Measurements from ENCODE around the gene GCFC2. TPM values are rescaled to one million over a fixed set of nuclear protein-coding genes. Genes with fewer than 3 reads are reported as not detected.

Gene GCFC2
- total RNA-seq, 1 experiment from 2014 or later: 24.5 TPM

DNA sequence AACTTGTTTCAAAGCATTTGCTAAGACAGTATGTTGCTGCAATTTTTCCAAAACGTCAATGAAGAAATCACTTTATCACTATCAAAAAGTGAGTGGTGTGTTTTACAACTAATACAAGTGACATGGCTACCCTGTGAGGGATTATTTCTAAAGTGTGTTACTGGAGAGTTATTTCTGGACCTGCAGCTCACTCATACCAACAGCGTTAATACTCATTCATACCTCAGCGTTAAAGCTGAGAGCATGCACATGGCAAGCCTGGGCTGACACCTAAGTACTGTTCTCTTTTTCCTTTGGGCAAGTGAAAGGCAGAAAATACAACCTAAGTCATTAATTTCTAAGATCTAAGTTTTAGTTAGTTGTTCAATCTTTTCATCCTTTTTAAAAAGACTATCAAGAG is 77.1 kb downstream of the GCFC2 start:
- no peak overlapping the region for H3K4me3 ChIP-seq (ENCODE audit: low read length)
- H3K9me3 ChIP-seq (ENCODE audit: low read length): no peaks in the 10 kb centered on the region
- intact Hi-C loops (cut with micrococcal nuclease): no loop called here
- no peaks in the 10 kb centered on the region; the same call in 1 of the 2 replicates for H3K27me3 ChIP-seq (ENCODE audit: low read length)
- H4K20me1 ChIP-seq (ENCODE audit: low read length): no peaks in the 10 kb centered on the region
- H2AFZ ChIP-seq (ENCODE audit: low read length): no peak overlapping the region
- CTCF ChIA-PET: no interaction called here
- POLR2A ChIA-PET (ENCODE audit: unreplicated experiment): no interaction called here
- H3K27ac ChIP-seq (ENCODE audit: low read length): no peak overlapping the region
- no TSS peak for BruUV-seq (replicated peaks)
- H3K9ac ChIP-seq (ENCODE audit: low read length): no peak overlapping the region
- TF ChIP-seq EZH2 (IDR thresholded peaks at IDR 0.05; ENCODE audit: low read length, unreplicated experiment) (no peak), EZH2phosphoT487 (IDR thresholded peaks at IDR 0.05; ENCODE audit: borderline replicate concordance, low read length) (no peak)
- TF ChIP-seq, protein P1, sequence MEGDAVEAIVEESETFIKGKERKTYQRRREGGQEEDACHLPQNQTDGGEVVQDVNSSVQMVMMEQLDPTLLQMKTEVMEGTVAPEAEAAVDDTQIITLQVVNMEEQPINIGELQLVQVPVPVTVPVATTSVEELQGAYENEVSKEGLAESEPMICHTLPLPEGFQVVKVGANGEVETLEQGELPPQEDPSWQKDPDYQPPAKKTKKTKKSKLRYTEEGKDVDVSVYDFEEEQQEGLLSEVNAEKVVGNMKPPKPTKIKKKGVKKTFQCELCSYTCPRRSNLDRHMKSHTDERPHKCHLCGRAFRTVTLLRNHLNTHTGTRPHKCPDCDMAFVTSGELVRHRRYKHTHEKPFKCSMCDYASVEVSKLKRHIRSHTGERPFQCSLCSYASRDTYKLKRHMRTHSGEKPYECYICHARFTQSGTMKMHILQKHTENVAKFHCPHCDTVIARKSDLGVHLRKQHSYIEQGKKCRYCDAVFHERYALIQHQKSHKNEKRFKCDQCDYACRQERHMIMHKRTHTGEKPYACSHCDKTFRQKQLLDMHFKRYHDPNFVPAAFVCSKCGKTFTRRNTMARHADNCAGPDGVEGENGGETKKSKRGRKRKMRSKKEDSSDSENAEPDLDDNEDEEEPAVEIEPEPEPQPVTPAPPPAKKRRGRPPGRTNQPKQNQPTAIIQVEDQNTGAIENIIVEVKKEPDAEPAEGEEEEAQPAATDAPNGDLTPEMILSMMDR (conservative IDR thresholded peaks at IDR 0.05; ENCODE audit: low read depth, low read length): no peak
- no peaks in the 10 kb centered on the region for H3K9me2 ChIP-seq (replicated peaks; ENCODE audit: low read length)
- ATAC-seq: no peak
- no peak for DNase-seq
- H3F3A ChIP-seq (ENCODE audit: low read length, unreplicated experiment): no peaks in the 10 kb centered on the region
- H3K36me3 ChIP-seq (ENCODE audit: low read depth, low read length): no peaks in the 10 kb centered on the region
- H3K4me2 ChIP-seq (ENCODE audit: low read length): no peak overlapping the region
- H3K4me1 ChIP-seq (ENCODE audit: insufficient read depth, low read length): no peaks in the 10 kb centered on the region
- H3K79me2 ChIP-seq (ENCODE audit: low read length): no peaks in the 10 kb centered on the region

DNA sequence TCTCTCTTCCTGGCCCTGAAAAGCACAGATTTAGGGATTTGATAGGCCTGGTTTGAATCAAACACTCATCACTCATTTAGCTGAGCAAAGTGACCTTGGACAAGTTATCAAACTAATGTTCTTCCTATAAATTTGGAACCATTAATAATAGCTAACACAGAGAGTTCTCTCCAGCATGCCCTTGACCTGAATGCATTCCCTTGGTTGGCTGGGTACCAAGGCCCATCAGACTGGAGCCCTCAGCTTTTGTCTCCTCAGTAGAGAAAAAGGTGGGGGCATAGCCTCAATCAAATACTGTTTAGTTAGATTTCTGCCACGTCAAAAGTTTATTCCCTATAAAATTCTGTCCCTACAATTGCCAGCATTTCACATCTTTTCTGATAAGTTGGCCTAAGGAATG is 77.9 kb downstream of the GCFC2 start:
- intact Hi-C loops (cut with micrococcal nuclease): no loop called here
- no peak overlapping the region for H3K27ac ChIP-seq (ENCODE audit: low read length)
- H3K4me2 ChIP-seq (ENCODE audit: low read length): no peak overlapping the region

DNA sequence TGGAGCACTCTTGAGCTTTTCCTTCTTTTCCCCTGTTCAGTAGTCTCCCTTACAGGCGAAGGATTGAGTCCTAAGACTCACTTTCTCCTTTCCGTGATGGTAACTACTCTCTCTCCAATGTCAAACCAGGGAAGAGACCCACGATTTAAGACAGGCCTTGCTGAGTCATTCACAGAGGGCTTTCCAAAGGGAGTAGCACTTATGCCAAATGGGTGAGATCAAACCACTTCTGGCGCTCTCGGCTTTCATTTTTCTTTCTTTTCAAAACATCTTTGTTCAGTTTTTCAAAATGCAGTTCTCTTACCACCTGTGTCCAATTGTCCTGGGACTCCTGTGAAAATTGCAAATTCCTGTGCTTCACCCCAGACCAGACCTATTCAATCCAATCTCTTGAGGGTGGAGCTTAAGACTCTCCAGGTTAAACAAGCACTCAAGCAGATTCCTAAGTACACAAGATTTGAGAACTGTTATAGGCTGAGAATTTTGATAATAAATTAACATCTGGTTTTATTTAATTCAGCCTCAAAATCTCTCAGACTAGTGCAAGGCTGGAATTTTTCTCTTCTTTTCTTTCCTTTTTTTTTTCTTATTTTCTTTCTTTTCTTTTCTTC is 78.5 kb downstream of the GCFC2 start:
- BruUV-seq (replicated peaks): no TSS peak
- H3K9me3 ChIP-seq (ENCODE audit: low read length): no peaks in the 10 kb centered on the region
- TF ChIP-seq EZH2 (IDR thresholded peaks at IDR 0.05; ENCODE audit: low read length, unreplicated experiment) (no peak), EZH2phosphoT487 (IDR thresholded peaks at IDR 0.05; ENCODE audit: borderline replicate concordance, low read length) (no peak)
- TF ChIP-seq, protein P1 (conservative IDR thresholded peaks at IDR 0.05; ENCODE audit: low read depth, low read length): no peak
- intact Hi-C loops (cut with micrococcal nuclease): no loop called here
- no peak overlapping the region for H3K4me2 ChIP-seq (ENCODE audit: low read length)
- POLR2A ChIA-PET (ENCODE audit: unreplicated experiment): no interaction called here
- H3K4me1 ChIP-seq (ENCODE audit: insufficient read depth, low read length): no peaks in the 10 kb centered on the region
- DNase-seq (no peak), ATAC-seq (no peak)
- H3K9me2 ChIP-seq (replicated peaks; ENCODE audit: low read length): no peaks in the 10 kb centered on the region
- H3K27ac ChIP-seq (ENCODE audit: low read length): no peak overlapping the region
- H3K79me2 ChIP-seq (ENCODE audit: low read length): no peaks in the 10 kb centered on the region
- CTCF ChIA-PET: no interaction called here
- no peaks in the 10 kb centered on the region for H3F3A ChIP-seq (ENCODE audit: low read length, unreplicated experiment)
- H3K4me3 ChIP-seq (ENCODE audit: low read length): no peak overlapping the region
- H3K9ac ChIP-seq (ENCODE audit: low read length): no peak overlapping the region
- no peaks in the 10 kb centered on the region for H3K27me3 ChIP-seq (ENCODE audit: low read length)
- H4K20me1 ChIP-seq (ENCODE audit: low read length): no peaks in the 10 kb centered on the region
- H3K36me3 ChIP-seq (ENCODE audit: low read depth, low read length): no peaks in the 10 kb centered on the region
- H2AFZ ChIP-seq (ENCODE audit: low read length): no peak overlapping the region

More for the DNA sequence above, 77.9 kb downstream of the GCFC2 start:
- ChIA-PET POLR2A (ENCODE audit: unreplicated experiment) (no interaction called here), CTCF (no interaction called here)
- Histone ChIP-seq H3K9me2 (replicated peaks; ENCODE audit: low read length) (no peaks in the 10 kb centered on the region), H3F3A (ENCODE audit: low read length, unreplicated experiment) (no peaks in the 10 kb centered on the region), H3K36me3 (ENCODE audit: low read depth, low read length) (no peaks in the 10 kb centered on the region), H3K27me3 (ENCODE audit: low read length) (no peaks in the 10 kb centered on the region), H4K20me1 (ENCODE audit: low read length) (no peaks in the 10 kb centered on the region), H3K9ac (ENCODE audit: low read length) (no peak overlapping the region), H3K9me3 (ENCODE audit: low read length) (no peaks in the 10 kb centered on the region), H3K4me3 (ENCODE audit: low read length) (no peak overlapping the region), H3K4me1 (ENCODE audit: insufficient read depth, low read length) (no peaks in the 10 kb centered on the region), H3K79me2 (ENCODE audit: low read length) (no peaks in the 10 kb centered on the region), H2AFZ (ENCODE audit: low read length) (no peak overlapping the region)
- no TSS peak for BruUV-seq (replicated peaks)
- DNase-seq (no peak), ATAC-seq (no peak)
- TF ChIP-seq, protein P1 (conservative IDR thresholded peaks at IDR 0.05; ENCODE audit: low read depth, low read length): no peak
- TF ChIP-seq EZH2 (IDR thresholded peaks at IDR 0.05; ENCODE audit: low read length, unreplicated experiment) (no peak), EZH2phosphoT487 (IDR thresholded peaks at IDR 0.05; ENCODE audit: borderline replicate concordance, low read length) (no peak)
